Endothelial cell of umbilical vein (primary cell): ENCODE data around the gene MTFP1. TPM values are rescaled to one million over a fixed set of nuclear protein-coding genes. Genes with fewer than 3 reads are reported as not detected.
A peak's percentile ranks its signal among the peaks of the same experiment; 100 is the strongest.

Source experiments
- BruUV-seq: library from RNA; stranded (reverse); fragments of 400-500 nt; replicated peaks from 2 replicates; lab custom pipeline; 2021; lab: Mats Ljungman, UMichigan
- CTCF ChIA-PET: fragments of 300-600, 350-600 bp; sonication (Branson Sonifier 250); formaldehyde crosslinking; loops from one replicate; lab custom pipeline; 2021; ENCODE audit warnings: antibody characterized with exemption, inconsistent platforms; lab: Charles Lee
- POLR2A ChIA-PET: fragments of 300-600, 350-600 bp; sonication (Branson Sonifier 250); formaldehyde crosslinking; loops from one replicate; lab custom pipeline; 2021; ENCODE audit warnings: antibody characterized with exemption, inconsistent platforms; lab: Charles Lee
- DNase-seq: peaks from one replicate; pipeline ENCODE4 v3.0.0-alpha.2; 2011; ENCODE audit warnings: low read depth, low spot score
- FAIRE-seq: peaks from 2 replicates; lab custom pipeline; 2011; peaks lifted over from hg19 to GRCh38; lab: Jason Lieb, UNC
- H2AFZ ChIP-seq: 2 replicates; pipeline ENCODE4 v1.6.0; 2012; ENCODE audit warnings: low read depth, low read length, control low read depth, inconsistent platforms
- H3K27ac ChIP-seq: 2 replicates; pipeline ENCODE4 v1.5.1; 2011; ENCODE audit warnings: low read depth, mild to moderate bottlenecking, control low read depth, low read length, moderate library complexity; ENCODE audit not compliant: insufficient read depth
- H3K27me3 ChIP-seq, 2 experiments: 2 replicates each; pipeline versions ENCODE4 v1.6.0 to v1.6.1; 2011; ENCODE audit warnings: low read length in 2 of 2, mixed read lengths in 1 of 2; ENCODE audit not compliant: control insufficient read depth in 2 of 2, insufficient read depth in 2 of 2
- H3K36me3 ChIP-seq, 2 experiments: 2 replicates in 1 of 2; 3 replicates in 1 of 2; pipeline ENCODE4 v1.5.1; 2011; ENCODE audit warnings: low read length in 2 of 2, mild to moderate bottlenecking in 1 of 2, moderate library complexity in 1 of 2; ENCODE audit not compliant: control insufficient read depth in 2 of 2, insufficient read depth in 2 of 2; ENCODE audit errors: extremely low read depth in 1 of 2
- H3K4me1 ChIP-seq: 3 replicates; pipeline ENCODE4 v1.5.1; 2011; ENCODE audit warnings: mild to moderate bottlenecking, low read length; ENCODE audit not compliant: control insufficient read depth, insufficient read depth; ENCODE audit errors: extremely low read depth
- H3K4me2 ChIP-seq: 2 replicates; pipeline ENCODE4 v1.6.1; 2011; ENCODE audit warnings: low read length, control low read depth, mixed read lengths; ENCODE audit not compliant: insufficient read depth
- H3K4me3 ChIP-seq, 3 experiments: fragments of 200-600 bp in 1 of 3; sonication (generic), shearing (Covaris generic) in 1 of 3; replicated peaks in 1 of 3; 2 replicates each; pipeline ENCODE4 v1.5.1; 2011 to 2016; ENCODE audit warnings: control low read depth in 3 of 3, low read length in 3 of 3, mild to moderate bottlenecking in 2 of 3, inconsistent platforms in 1 of 3, low read depth in 1 of 3, moderate library complexity in 1 of 3; ENCODE audit not compliant: insufficient read depth in 1 of 3
- H3K79me2 ChIP-seq: 2 replicates; pipeline ENCODE4 v1.6.0; 2012; ENCODE audit warnings: low read length, inconsistent platforms; ENCODE audit not compliant: control insufficient read depth, insufficient read depth
- H3K9ac ChIP-seq: replicated peaks from 2 replicates; pipeline ENCODE3; 2011; ENCODE audit warnings: low read length, control low read depth; ENCODE audit not compliant: insufficient read depth; ENCODE audit errors: extremely low read depth
- H3K9me1 ChIP-seq: replicated peaks from 3 replicates; pipeline ENCODE4 v1.6.0; 2011; ENCODE audit warnings: mild to moderate bottlenecking, low read length; ENCODE audit not compliant: control insufficient read depth, insufficient read depth; ENCODE audit errors: extremely low read depth
- H3K9me3 ChIP-seq: replicated peaks from 2 replicates; pipeline ENCODE4 v1.5.1; 2012; ENCODE audit warnings: low read length, inconsistent platforms; ENCODE audit not compliant: control insufficient read depth, insufficient read depth
- H4K20me1 ChIP-seq: replicated peaks from 2 replicates; pipeline ENCODE3; 2011; ENCODE audit warnings: mild to moderate bottlenecking, low read length; ENCODE audit not compliant: control insufficient read depth, insufficient read depth; ENCODE audit errors: extremely low read depth
- EZH2 ChIP-seq: IDR thresholded peaks from 2 replicates; pipeline ENCODE4 v1.6.1; 2012; ENCODE audit warnings: borderline replicate concordance, low read depth, mild to moderate bottlenecking, moderate library complexity, low read length, inconsistent platforms; ENCODE audit not compliant: severe bottlenecking
- FOS ChIP-seq: IDR thresholded peaks from 2 replicates; pipeline ENCODE4 v1.6.1; 2011; ENCODE audit warnings: mild to moderate bottlenecking, low read length, moderate library complexity, borderline replicate concordance; ENCODE audit not compliant: insufficient read depth
- GATA2 ChIP-seq: IDR thresholded peaks from 2 replicates; pipeline ENCODE4 v1.7.0; 2011; ENCODE audit warnings: low read depth, mild to moderate bottlenecking, moderate library complexity, mixed read lengths, low read length; ENCODE audit not compliant: insufficient read length, insufficient read depth
- JUN ChIP-seq: IDR thresholded peaks from 2 replicates; pipeline ENCODE4 v1.6.1; 2011; ENCODE audit warnings: borderline replicate concordance, low read depth; ENCODE audit not compliant: insufficient read length, insufficient read depth
- MYC ChIP-seq: IDR thresholded peaks from one replicate; pipeline ENCODE4 v1.6.1; 2011; ENCODE audit warnings: mild to moderate bottlenecking, low read depth, low read length
- POLR2A ChIP-seq: IDR thresholded peaks from 2 replicates; pipeline ENCODE4 v1.6.1; 2012; ENCODE audit warnings: low read depth, mild to moderate bottlenecking, control low read depth, low read length
- POLR2AphosphoS5 ChIP-seq: IDR thresholded peaks from 2 replicates; pipeline ENCODE4 v1.6.1; 2012; ENCODE audit warnings: low read depth, mild to moderate bottlenecking, control low read depth, low read length, moderate library complexity; ENCODE audit not compliant: insufficient read depth
- dilution Hi-C: fragments of 300-500 bp; cut with MboI; formaldehyde crosslinking; loops from one replicate; pipeline ENCODE4 v1.15.0; 2019; ENCODE audit warnings: low sequenced_read_pairs; ENCODE audit not compliant: extremely low pct_ligation_motif_present
- intact Hi-C: fragments of 100-400 bp; cut with micrococcal nuclease; formaldehyde crosslinking; loops from one replicate; pipeline ENCODE4 v1.10.0; 2022
- polyA plus RNA-seq, 4 experiments: library from polyadenylated mRNA; depleted of rRNA in 3 of 4; stranded (reverse) in 3 of 4; unstranded in 1 of 4; fragments of >200 nt; gene quantifications; 2 replicates each; pipeline versions ENCODE4 v1.2.1 to v1.2.3, GENCODE V29; 2011 to 2012; ENCODE audit warnings: missing spikeins in 1 of 4
- total RNA-seq: library from RNA; stranded (reverse); gene quantifications from 2 replicates; pipeline ENCODE4 v1.2.3, GENCODE V29; 2021
- TF ChIP-seq, protein P1 (sequence below): IDR thresholded peaks from 2 replicates; pipeline ENCODE4 v1.6.1; 2011; ENCODE audit not compliant: insufficient read depth, insufficient read length
- TF ChIP-seq, protein P2 (sequence below), 2 donors: IDR thresholded peaks; 1 replicate in 1 of 2; 2 replicates in 1 of 2; pipeline ENCODE4 v1.5.1; 2011; ENCODE audit warnings: low read length in 2 of 2, mild to moderate bottlenecking in 2 of 2, moderate library complexity in 2 of 2, control low read depth in 1 of 2, inconsistent platforms in 1 of 2, low read depth in 1 of 2; ENCODE audit not compliant: insufficient read depth in 1 of 2; ENCODE audit errors: extremely low read depth in 1 of 2

MTFP1 gene
- total and polyA plus RNA-seq, 2 donors (not counting 3 experiments of a cell fraction or from before 2014, with no cell fraction given) = 30.3 to 41.9 TPM

DNA sequence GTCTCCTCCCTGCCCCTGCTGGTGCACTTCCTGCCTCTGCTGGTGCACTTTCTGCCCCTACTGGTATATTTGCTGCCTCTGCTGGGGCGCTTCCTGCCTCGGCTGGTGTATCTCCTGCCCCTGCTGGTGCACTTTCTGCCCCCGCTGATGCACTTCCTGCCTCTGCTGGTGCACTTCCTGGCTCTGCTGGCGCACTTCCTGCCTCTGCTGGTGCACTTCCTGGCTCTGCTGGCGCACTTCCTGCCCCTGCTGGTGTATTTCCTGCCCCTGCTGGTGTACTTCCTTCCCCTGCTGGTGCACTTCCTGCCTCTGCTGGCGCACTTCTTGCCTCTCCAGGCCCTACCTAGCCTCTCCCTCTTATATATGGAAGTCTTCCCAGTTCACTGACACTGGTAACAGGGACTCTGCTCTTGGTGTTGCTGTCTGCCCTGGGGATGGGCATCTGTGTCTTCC lies 10.1 kb downstream of the MTFP1 start:
- peak overlapping the region; percentile 77 for H2AFZ ChIP-seq
- CTCF ChIA-PET = interaction anchor here (3.9 kb wide), 1 partner anchor 10 kb away, joined by 24 read pairs; the partner anchor contains the start of gene MTFP1
- no peak overlapping the region for H3K9ac ChIP-seq
- POLR2A ChIA-PET = no interaction called here
- no peak for TF ChIP-seq MYC
- TF ChIP-seq EZH2 = no peak
- TF ChIP-seq POLR2AphosphoS5 = peak; percentile 77
- TF ChIP-seq, protein P1, sequence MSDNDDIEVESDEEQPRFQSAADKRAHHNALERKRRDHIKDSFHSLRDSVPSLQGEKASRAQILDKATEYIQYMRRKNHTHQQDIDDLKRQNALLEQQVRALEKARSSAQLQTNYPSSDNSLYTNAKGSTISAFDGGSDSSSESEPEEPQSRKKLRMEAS = no peak
- TF ChIP-seq FOS = no peak
- TF ChIP-seq, protein P2, sequence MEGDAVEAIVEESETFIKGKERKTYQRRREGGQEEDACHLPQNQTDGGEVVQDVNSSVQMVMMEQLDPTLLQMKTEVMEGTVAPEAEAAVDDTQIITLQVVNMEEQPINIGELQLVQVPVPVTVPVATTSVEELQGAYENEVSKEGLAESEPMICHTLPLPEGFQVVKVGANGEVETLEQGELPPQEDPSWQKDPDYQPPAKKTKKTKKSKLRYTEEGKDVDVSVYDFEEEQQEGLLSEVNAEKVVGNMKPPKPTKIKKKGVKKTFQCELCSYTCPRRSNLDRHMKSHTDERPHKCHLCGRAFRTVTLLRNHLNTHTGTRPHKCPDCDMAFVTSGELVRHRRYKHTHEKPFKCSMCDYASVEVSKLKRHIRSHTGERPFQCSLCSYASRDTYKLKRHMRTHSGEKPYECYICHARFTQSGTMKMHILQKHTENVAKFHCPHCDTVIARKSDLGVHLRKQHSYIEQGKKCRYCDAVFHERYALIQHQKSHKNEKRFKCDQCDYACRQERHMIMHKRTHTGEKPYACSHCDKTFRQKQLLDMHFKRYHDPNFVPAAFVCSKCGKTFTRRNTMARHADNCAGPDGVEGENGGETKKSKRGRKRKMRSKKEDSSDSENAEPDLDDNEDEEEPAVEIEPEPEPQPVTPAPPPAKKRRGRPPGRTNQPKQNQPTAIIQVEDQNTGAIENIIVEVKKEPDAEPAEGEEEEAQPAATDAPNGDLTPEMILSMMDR (IDR thresholded peaks at IDR 0.05; ENCODE audit: extremely low read depth in 1 of 2, insufficient read depth in 1 of 2, low read depth in 1 of 2, low read length in 2 of 2) = peak in 1 of 2 donors; percentile 11
- peak; percentile 15 for TF ChIP-seq GATA2
- TF ChIP-seq JUN = no peak
- TF ChIP-seq POLR2A = no peak
- dilution Hi-C loops (no loop called here), intact Hi-C loops (no loop called here)
- no peaks in the 10 kb centered on the region for H3K36me3 ChIP-seq
- no peak overlapping the region for H3K4me2 ChIP-seq
- DNase-seq = peak; percentile 31
- no peaks in the 10 kb centered on the region for H3K9me1 ChIP-seq
- peaks cover 10% of the 10 kb centered on the region for H3K4me1 ChIP-seq
- H3K9me3 ChIP-seq = no peaks in the 10 kb centered on the region
- no peaks in the 10 kb centered on the region for H4K20me1 ChIP-seq
- peak; percentile 90 for FAIRE-seq
- H3K4me3 ChIP-seq = no peak overlapping the region
- no peaks in the 10 kb centered on the region for H3K79me2 ChIP-seq
- no peaks in the 10 kb centered on the region for H3K27me3 ChIP-seq
- H3K27ac ChIP-seq = peak overlapping the region; percentile 63
- BruUV-seq = no TSS peak
